ENCODE measurements around the gene PAK5. TPM values are rescaled to one million over a fixed set of nuclear protein-coding genes. Genes with fewer than 3 reads are reported as not detected.

The PAK5 gene
- total RNA-seq, 1 donor from 2014 or later, result 0.10 TPM

DNA sequence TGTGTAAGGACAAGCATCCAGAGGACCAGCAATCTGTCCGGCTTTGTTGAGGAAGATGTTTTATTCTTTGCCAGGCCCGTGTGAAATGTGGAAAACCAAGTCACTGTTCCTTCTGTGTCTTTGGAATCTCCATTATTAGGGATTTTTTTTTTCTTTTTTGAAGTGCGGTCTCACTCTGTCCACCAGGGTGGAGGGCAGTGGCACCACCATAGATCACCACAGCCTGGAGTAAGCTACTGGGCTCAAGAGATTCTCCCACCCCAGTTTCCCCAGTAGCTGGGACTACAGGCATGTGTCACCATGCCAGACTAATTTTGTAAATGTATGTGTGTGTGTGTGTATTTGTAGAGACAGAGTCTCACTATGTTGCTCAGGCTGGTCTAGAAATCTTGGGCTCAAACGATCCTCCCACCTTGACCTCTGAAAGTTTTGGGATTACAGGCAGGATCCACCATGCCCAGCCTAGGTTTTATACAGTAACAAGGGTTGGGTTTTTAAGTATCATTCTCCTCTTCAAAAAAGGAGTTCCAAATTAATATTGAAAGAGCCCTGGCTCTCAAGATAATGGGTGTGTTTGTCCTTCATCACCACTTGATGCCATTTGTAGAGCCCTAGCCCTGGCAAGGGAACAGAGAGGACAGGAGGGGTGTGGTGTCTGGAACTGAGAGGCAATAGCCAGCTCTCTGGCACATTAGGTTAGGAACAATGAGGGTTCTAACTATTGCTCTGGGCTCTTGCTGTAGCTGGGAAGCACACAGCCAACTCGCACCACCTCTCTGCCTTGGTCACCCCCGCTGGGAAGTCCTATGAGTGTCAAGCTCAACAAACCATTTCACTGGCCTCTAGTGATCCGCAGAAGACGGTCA lies 321.3 kb downstream of the PAK5 start:
- no peaks in the 10 kb centered on the region for H3K36me3 Mint-ChIP-seq (ENCODE audit: low read depth, unreplicated experiment)
- no peaks in the 10 kb centered on the region for H3K27me3 Mint-ChIP-seq (ENCODE audit: unreplicated experiment)
- TF ChIP-seq, protein P1, sequence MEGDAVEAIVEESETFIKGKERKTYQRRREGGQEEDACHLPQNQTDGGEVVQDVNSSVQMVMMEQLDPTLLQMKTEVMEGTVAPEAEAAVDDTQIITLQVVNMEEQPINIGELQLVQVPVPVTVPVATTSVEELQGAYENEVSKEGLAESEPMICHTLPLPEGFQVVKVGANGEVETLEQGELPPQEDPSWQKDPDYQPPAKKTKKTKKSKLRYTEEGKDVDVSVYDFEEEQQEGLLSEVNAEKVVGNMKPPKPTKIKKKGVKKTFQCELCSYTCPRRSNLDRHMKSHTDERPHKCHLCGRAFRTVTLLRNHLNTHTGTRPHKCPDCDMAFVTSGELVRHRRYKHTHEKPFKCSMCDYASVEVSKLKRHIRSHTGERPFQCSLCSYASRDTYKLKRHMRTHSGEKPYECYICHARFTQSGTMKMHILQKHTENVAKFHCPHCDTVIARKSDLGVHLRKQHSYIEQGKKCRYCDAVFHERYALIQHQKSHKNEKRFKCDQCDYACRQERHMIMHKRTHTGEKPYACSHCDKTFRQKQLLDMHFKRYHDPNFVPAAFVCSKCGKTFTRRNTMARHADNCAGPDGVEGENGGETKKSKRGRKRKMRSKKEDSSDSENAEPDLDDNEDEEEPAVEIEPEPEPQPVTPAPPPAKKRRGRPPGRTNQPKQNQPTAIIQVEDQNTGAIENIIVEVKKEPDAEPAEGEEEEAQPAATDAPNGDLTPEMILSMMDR (IDR thresholded peaks at IDR 0.05; ENCODE audit: unreplicated experiment), result no peak
- no peak overlapping the region for H3K4me3 Mint-ChIP-seq (ENCODE audit: unreplicated experiment)
- DNase-seq (ENCODE audit: low spot score), result no peak
- no peak overlapping the region for H3K27ac Mint-ChIP-seq (ENCODE audit: unreplicated experiment)
- no peaks in the 10 kb centered on the region for H3K9me3 Mint-ChIP-seq (ENCODE audit: unreplicated experiment)
- H3K4me1 Mint-ChIP-seq (ENCODE audit: unreplicated experiment), result peaks cover 14% of the 10 kb centered on the region

DNA sequence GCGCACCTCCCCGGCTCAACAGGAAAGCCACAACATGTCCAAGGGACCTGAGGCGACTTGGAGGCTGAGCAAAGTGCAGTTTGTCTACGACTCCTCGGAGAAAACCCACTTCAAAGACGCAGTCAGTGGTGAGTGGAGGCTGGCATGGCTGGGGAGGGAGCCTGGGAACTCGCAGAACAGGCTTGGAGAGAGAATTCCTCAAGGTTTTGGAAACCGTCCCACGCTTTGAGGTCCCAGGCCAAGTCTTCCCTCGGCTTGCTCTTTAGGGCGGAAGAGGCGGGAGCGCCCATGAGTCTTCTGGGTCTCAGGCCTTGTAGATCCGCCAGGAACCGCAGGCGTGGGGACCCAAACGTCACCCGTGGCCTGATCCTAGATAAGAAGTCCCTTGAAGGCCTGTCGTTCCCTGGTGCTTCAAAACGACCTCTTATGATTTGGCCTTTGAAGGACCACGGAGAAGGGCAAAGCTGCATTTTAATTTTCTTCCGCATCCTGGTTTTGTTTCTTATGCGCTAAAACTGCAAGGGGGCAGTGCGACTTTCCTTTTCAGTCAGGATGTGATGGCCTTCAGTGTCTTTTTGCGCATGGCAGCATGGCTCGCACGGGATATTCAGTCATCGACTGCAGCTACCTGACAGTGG lies 322.5 kb downstream of the PAK5 start:
- Mint-ChIP-seq H3K27ac (ENCODE audit: unreplicated experiment) (no peak overlapping the region), H3K36me3 (ENCODE audit: low read depth, unreplicated experiment) (no peaks in the 10 kb centered on the region), H3K27me3 (ENCODE audit: unreplicated experiment) (no peaks in the 10 kb centered on the region), H3K4me1 (ENCODE audit: unreplicated experiment) (peaks cover 14% of the 10 kb centered on the region), H3K4me3 (ENCODE audit: unreplicated experiment) (peak overlapping the region; percentile 76), H3K9me3 (ENCODE audit: unreplicated experiment) (no peaks in the 10 kb centered on the region)
- no peak for DNase-seq (ENCODE audit: low spot score)
- TF ChIP-seq, protein P1 (IDR thresholded peaks at IDR 0.05; ENCODE audit: unreplicated experiment), result no peak

DNA sequence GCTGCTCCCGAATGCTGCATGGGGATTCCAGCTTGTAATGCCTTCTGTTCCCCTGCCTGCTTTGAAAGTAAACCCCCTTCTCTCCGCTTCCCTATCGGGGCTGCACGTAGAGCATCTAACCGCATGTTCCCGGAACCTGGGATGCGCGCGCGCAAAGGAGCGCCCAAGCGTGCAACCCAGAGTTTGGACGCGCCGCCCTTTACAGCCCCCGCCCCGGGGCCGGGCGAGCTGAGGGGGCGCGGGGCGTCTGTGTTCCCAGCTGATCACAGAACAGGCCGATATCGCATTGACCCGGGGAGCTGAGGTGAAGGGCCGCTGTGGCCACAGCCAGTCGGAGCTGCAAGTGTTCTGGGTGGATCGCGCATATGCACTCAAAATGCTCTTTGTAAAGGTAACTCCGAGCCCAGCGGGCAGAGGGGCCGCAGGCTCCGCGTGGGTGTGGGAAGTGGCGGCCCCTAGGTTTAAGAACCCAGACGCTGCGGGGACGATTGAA lies 323.1 kb downstream of the PAK5 start:
- no peaks in the 10 kb centered on the region for H3K9me3 Mint-ChIP-seq (ENCODE audit: unreplicated experiment)
- H3K4me3 Mint-ChIP-seq (ENCODE audit: unreplicated experiment), result peak overlapping the region; percentile 76
- no peak for DNase-seq (ENCODE audit: low spot score)
- TF ChIP-seq, protein P1 (IDR thresholded peaks at IDR 0.05; ENCODE audit: unreplicated experiment), result no peak
- H3K27me3 Mint-ChIP-seq (ENCODE audit: unreplicated experiment), result no peaks in the 10 kb centered on the region
- peaks cover 14% of the 10 kb centered on the region for H3K4me1 Mint-ChIP-seq (ENCODE audit: unreplicated experiment)
- H3K36me3 Mint-ChIP-seq (ENCODE audit: low read depth, unreplicated experiment), result no peaks in the 10 kb centered on the region
- H3K27ac Mint-ChIP-seq (ENCODE audit: unreplicated experiment), result no peak overlapping the region

DNA sequence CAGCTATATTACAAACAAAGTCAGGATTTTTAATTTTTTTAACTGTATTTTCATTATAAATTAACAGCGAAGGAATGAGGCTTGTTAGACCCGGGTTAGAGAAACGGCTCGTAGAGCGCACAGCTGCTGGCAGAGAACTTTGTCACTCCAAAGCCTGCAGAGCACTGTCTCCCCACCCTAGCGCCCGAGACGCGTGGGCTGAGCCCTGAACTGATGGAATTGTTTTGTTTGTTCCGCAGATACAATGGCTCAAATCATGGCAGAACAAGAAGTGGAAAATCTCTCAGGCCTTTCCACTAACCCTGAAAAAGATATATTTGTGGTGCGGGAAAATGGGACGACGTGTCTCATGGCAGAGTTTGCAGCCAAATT lies 323.7 kb downstream of the PAK5 start:
- H3K27me3 Mint-ChIP-seq (ENCODE audit: unreplicated experiment), result no peaks in the 10 kb centered on the region
- H3K4me3 Mint-ChIP-seq (ENCODE audit: unreplicated experiment), result peak overlapping the region; percentile 42
- no peaks in the 10 kb centered on the region for H3K9me3 Mint-ChIP-seq (ENCODE audit: unreplicated experiment)
- H3K27ac Mint-ChIP-seq (ENCODE audit: unreplicated experiment), result no peak overlapping the region
- TF ChIP-seq, protein P1 (IDR thresholded peaks at IDR 0.05; ENCODE audit: unreplicated experiment), result no peak
- no peak for DNase-seq (ENCODE audit: low spot score)
- peaks cover 14% of the 10 kb centered on the region for H3K4me1 Mint-ChIP-seq (ENCODE audit: unreplicated experiment)
- no peaks in the 10 kb centered on the region for H3K36me3 Mint-ChIP-seq (ENCODE audit: low read depth, unreplicated experiment)
